ENCODE measurements around the gene USH1C.

DNA sequence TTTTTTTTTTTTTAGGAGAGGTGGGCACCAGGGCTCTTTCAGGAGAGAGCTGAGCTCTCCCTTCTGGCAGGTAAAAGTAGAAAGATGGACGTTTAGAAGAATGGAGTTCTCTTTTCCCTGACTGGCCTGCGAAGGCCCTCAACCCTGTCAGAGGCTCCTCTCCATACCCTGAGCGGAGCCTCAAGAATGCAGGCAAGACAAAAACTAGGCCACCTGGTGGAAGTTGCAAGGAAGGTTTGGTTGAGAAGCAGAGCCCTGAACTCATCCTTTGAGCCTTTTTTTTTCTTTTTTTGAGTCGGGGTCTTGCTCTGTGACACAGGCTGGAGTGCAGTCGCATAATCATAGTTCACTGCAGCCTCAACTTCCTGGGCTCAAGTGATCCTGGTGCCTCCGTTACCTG, 4.2 kb upstream of the USH1C start:
- TF ChIP-seq, protein P1, sequence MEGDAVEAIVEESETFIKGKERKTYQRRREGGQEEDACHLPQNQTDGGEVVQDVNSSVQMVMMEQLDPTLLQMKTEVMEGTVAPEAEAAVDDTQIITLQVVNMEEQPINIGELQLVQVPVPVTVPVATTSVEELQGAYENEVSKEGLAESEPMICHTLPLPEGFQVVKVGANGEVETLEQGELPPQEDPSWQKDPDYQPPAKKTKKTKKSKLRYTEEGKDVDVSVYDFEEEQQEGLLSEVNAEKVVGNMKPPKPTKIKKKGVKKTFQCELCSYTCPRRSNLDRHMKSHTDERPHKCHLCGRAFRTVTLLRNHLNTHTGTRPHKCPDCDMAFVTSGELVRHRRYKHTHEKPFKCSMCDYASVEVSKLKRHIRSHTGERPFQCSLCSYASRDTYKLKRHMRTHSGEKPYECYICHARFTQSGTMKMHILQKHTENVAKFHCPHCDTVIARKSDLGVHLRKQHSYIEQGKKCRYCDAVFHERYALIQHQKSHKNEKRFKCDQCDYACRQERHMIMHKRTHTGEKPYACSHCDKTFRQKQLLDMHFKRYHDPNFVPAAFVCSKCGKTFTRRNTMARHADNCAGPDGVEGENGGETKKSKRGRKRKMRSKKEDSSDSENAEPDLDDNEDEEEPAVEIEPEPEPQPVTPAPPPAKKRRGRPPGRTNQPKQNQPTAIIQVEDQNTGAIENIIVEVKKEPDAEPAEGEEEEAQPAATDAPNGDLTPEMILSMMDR (IDR thresholded peaks at IDR 0.05; ENCODE audit: low read length): no peak
- TF ChIP-seq EZH2phosphoT487 (IDR thresholded peaks at IDR 0.05; ENCODE audit: low read length) (no peak), EZH2 (optimal IDR thresholded peaks at IDR 0.05; ENCODE audit: low read depth, low read length) (no peak)

All from MM.1S (cell line).